Fibroblast of lung (primary cell): ENCODE data around the gene DNAJC17. TPM values are rescaled to one million over a fixed set of nuclear protein-coding genes. Genes with fewer than 3 reads are reported as not detected.
A peak's percentile ranks its signal among the peaks of the same experiment; 100 is the strongest.

Experiments used
- DNase-seq, 2 donors: peaks; one replicate each; pipeline versions ENCODE4 v3.0.0 to v3.0.0-alpha.2; 2010; ENCODE audit warnings: low read depth in 2 of 2
- H2AFZ ChIP-seq: 2 replicates; pipeline ENCODE4 v1.5.1; 2012; ENCODE audit warnings: low read length, control low read depth, inconsistent platforms
- H3K27ac ChIP-seq: 2 replicates; pipeline ENCODE4 v1.5.1; 2011; ENCODE audit warnings: low read length, control low read depth; ENCODE audit not compliant: insufficient read depth
- H3K27me3 ChIP-seq: 2 replicates; pipeline ENCODE4 v1.5.1; 2011; ENCODE audit warnings: mild to moderate bottlenecking, low read length; ENCODE audit not compliant: control insufficient read depth, insufficient read depth
- H3K36me3 ChIP-seq: 2 replicates; pipeline ENCODE4 v1.5.1; 2011; ENCODE audit warnings: low read length; ENCODE audit not compliant: control insufficient read depth, insufficient read depth
- H3K4me1 ChIP-seq: 2 replicates; pipeline ENCODE4 v1.5.1; 2011; ENCODE audit warnings: low read length; ENCODE audit not compliant: control insufficient read depth, insufficient read depth; ENCODE audit errors: extremely low read depth
- H3K4me2 ChIP-seq: 2 replicates; pipeline ENCODE4 v1.5.1; 2011; ENCODE audit warnings: low read length, control low read depth; ENCODE audit not compliant: insufficient read depth; ENCODE audit errors: extremely low read depth
- H3K4me3 ChIP-seq, 4 experiments: fragments of 200-600 bp in 1 of 4; sonication (generic) in 1 of 4; replicated peaks in 1 of 4; 2 replicates each; pipeline ENCODE4 v1.5.1; 2011 to 2016; ENCODE audit warnings: low read length in 4 of 4, low read depth in 3 of 4, mild to moderate bottlenecking in 3 of 4, control low read depth in 2 of 4, inconsistent platforms in 1 of 4, mixed read lengths in 1 of 4; ENCODE audit not compliant: insufficient read depth in 1 of 4; ENCODE audit errors: control extremely low read depth in 1 of 4
- H3K79me2 ChIP-seq: 2 replicates; pipeline ENCODE4 v1.5.1; 2012; ENCODE audit warnings: mild to moderate bottlenecking, low read length, inconsistent platforms; ENCODE audit not compliant: control insufficient read depth, insufficient read depth
- H3K9ac ChIP-seq: 2 replicates; pipeline ENCODE4 v1.5.1; 2011; ENCODE audit warnings: mild to moderate bottlenecking, low read length, control low read depth; ENCODE audit not compliant: insufficient read depth
- H3K9me3 ChIP-seq: 2 replicates; pipeline ENCODE4 v1.5.1; 2012; ENCODE audit warnings: low read depth, low read length; ENCODE audit not compliant: control insufficient read depth, insufficient read depth
- H4K20me1 ChIP-seq: 2 replicates; pipeline ENCODE4 v1.5.1; 2011; ENCODE audit warnings: low read length; ENCODE audit not compliant: control insufficient read depth, insufficient read depth; ENCODE audit errors: extremely low read depth
- CTCF ChIP-seq, 2 donors: IDR thresholded peaks in 1 of 2; conservative IDR thresholded peaks in 1 of 2; 1 replicate in 1 of 2; 2 replicates in 1 of 2; pipeline ENCODE4 v1.5.1; 2011 to 2012; ENCODE audit warnings: low read length in 2 of 2, control low read depth in 1 of 2, inconsistent platforms in 1 of 2, low read depth in 1 of 2, mild to moderate bottlenecking in 1 of 2
- EZH2 ChIP-seq: IDR thresholded peaks from 2 replicates; pipeline ENCODE4 v1.5.1; 2012; ENCODE audit warnings: low read length, control low read depth, mild to moderate bottlenecking; ENCODE audit errors: missing control alignments
- polyA plus RNA-seq, 2 donors: library from polyadenylated mRNA; depleted of rRNA in 1 of 2; stranded (reverse) in 1 of 2; unstranded in 1 of 2; fragments of >200 nt; gene quantifications; 2 replicates each; pipeline ENCODE4 v1.2.1, GENCODE V29; 2011 to 2012; ENCODE audit warnings: missing spikeins in 1 of 2
- total RNA-seq: library from RNA; depleted of rRNA; stranded (reverse); fragments of >200 nt; gene quantifications from 2 replicates; pipeline ENCODE4 v1.2.1, GENCODE V29; 2014

The DNAJC17 gene
- total and polyA plus RNA-seq, 2 donors (not counting 1 experiment from before 2014, with no cell fraction given), result 17.7 to 41.8 TPM

DNA sequence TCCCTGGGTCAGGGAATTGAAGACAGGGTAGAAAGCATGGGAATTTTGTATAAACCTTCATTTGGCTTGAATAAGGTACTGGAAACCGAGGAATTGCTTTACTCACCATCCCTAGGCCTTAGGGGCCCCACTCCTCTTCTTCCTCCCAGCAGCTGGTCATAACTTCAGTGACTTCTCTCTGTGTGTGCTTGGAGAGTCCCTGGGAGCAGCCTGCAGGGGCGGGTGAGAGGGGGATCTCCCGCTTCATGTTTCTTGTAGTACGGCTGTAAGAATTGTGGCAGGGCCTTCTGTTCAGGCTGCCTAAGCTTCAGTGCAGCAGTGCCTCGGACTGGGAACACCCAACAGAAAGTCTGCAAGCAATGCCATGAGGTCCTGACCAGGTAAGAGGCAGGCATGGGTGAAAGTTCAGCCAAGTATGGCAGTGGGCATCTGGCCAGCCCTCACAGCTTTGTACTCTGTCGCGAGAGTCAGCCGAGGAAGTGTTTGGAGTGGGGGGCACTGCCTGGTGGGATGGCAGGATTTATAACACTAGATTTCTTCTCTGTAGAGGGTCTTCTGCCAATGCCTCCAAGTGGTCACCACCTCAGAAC is 1.7 kb upstream of the DNAJC17 start:
- Histone ChIP-seq H3K27me3 (no peaks in the 10 kb centered on the region), H4K20me1 (no peaks in the 10 kb centered on the region), H3K4me1 (peaks cover 3% of the 10 kb centered on the region), H3K4me2 (peak overlapping the region; percentile 76), H3K36me3 (peaks cover 12% of the 10 kb centered on the region), H2AFZ (no peak overlapping the region), H3K4me3 (no peak overlapping the region), H3K27ac (no peak overlapping the region), H3K9ac (no peak overlapping the region), H3K79me2 (peaks cover 13% of the 10 kb centered on the region), H3K9me3 (no peaks in the 10 kb centered on the region)
- TF ChIP-seq EZH2 (no peak), CTCF (conservative IDR thresholded peaks at IDR 0.05 in 1 of 2, IDR thresholded peaks at IDR 0.05 in 1 of 2; ENCODE audit: low read depth in 1 of 2, low read length in 2 of 2) (no peak)
- no peak for DNase-seq

GRCh38 chr15:40807888-40808461 is 702 bp upstream of the DNAJC17 start:
- Histone ChIP-seq H3K4me3 (peak overlapping the region; percentile 79 to 100 (median 98)), H3K9me3 (no peaks in the 10 kb centered on the region), H3K9ac (no peak overlapping the region), H3K4me1 (peaks cover 3% of the 10 kb centered on the region), H3K79me2 (peaks cover 14% of the 10 kb centered on the region), H2AFZ (peak overlapping the region; percentile 91), H3K27me3 (no peaks in the 10 kb centered on the region), H3K27ac (peak overlapping the region; percentile 1), H4K20me1 (no peaks in the 10 kb centered on the region), H3K4me2 (peak overlapping the region; percentile 76), H3K36me3 (peaks cover 12% of the 10 kb centered on the region)
- DNase-seq, result no peak
- TF ChIP-seq CTCF (conservative IDR thresholded peaks at IDR 0.05 in 1 of 2, IDR thresholded peaks at IDR 0.05 in 1 of 2; ENCODE audit: low read depth in 1 of 2, low read length in 2 of 2) (no peak), EZH2 (no peak)

GRCh38 chr15:40806672-40807027 is 623 bp downstream of the DNAJC17 start:
- H3K27ac ChIP-seq, result peak overlapping the region; percentile 94
- H3K36me3 ChIP-seq, result peaks cover 8% of the 10 kb centered on the region
- H3K27me3 ChIP-seq, result no peaks in the 10 kb centered on the region
- no peaks in the 10 kb centered on the region for H4K20me1 ChIP-seq
- no peak for DNase-seq
- H3K79me2 ChIP-seq, result peaks cover 17% of the 10 kb centered on the region
- peak overlapping the region; percentile 79 to 100 (median 98) for H3K4me3 ChIP-seq
- peak overlapping the region; percentile 83 for H3K9ac ChIP-seq
- peak overlapping the region; percentile 100 for H3K4me2 ChIP-seq
- H2AFZ ChIP-seq, result peak overlapping the region; percentile 100
- no peaks in the 10 kb centered on the region for H3K9me3 ChIP-seq
- peaks cover 3% of the 10 kb centered on the region for H3K4me1 ChIP-seq
- no peak for TF ChIP-seq CTCF (conservative IDR thresholded peaks at IDR 0.05 in 1 of 2, IDR thresholded peaks at IDR 0.05 in 1 of 2; ENCODE audit: low read depth in 1 of 2, low read length in 2 of 2)
- no peak for TF ChIP-seq EZH2
